ENCODE measurements around the gene GSG1L2. TPM values are rescaled to one million over a fixed set of nuclear protein-coding genes. Genes with fewer than 3 reads are reported as not detected.
A peak's percentile ranks its signal among the peaks of the same experiment; 100 is the strongest.

GSG1L2 gene
- not detected in 2 replicates for total RNA-seq

DNA sequence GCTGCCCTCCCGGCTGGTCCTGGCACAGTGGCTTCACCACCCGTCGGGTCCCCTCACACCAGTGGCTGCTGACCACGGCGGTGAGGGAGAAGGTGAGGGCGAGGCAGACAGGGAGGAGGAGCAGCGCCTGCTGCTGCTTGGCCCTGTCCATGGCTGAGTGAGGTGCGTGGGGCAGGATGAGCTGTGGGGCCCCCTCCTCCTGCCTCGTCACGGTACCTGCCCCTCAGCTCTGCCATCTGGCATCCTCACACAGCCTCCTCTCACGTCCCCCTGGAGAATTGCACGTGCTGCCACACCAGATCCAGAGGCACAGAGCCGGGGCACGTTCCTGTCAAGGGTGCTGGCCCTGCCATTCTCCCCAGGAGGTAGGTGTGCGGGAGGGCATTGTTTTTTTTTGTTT lies at the start of gene GSG1L2:
TSS of gene GSG1L2 (minus strand) at position 159 of the 400 bp plus-strand sequence. CDS start at position 151, 8 bp downstream.
- DNase-seq (ENCODE audit: low read depth in 2 of 2) = no peak

DNA sequence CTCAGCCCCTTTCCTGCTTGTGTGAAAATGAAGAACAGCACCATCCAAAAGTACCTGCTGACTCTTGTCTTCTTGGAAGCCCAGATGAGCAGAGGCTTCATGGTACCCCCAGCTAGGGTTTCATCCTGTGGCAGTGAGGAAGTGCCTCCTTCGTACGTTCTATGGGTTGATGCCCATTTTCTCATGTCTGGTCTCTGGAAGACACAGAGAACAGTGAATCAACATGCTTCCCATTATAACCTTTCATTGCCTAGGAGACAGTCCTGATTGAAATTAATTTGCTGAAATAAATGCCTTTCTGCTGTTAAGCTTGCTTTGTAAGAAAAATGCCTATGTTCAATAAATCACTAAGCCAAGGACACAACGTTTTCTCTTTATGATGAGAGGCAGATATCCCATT lies 46.7 kb upstream of the GSG1L2 start:
- DNase-seq (ENCODE audit: low read depth in 2 of 2) = no peak

DNA sequence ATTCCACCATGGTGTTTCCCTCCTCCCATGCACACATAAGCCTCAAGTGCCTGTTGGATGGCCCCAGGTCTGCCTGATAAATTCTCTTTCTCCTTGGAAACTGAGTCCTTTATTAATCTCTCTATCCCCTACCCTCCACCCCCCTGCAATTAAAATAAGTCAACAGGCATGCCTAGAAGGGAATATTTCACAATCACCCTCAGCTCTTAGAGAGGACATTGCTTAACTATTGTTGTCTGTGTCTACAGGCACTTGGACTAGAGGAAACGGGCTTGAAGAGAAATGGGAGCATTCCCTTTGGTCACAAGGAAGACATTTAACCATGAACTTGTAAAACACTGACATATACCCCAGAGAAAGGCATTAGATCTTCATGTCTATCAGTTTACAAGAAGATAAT lies 43.7 kb upstream of the GSG1L2 start:
- no peak for DNase-seq (ENCODE audit: low read depth in 2 of 2)

DNA sequence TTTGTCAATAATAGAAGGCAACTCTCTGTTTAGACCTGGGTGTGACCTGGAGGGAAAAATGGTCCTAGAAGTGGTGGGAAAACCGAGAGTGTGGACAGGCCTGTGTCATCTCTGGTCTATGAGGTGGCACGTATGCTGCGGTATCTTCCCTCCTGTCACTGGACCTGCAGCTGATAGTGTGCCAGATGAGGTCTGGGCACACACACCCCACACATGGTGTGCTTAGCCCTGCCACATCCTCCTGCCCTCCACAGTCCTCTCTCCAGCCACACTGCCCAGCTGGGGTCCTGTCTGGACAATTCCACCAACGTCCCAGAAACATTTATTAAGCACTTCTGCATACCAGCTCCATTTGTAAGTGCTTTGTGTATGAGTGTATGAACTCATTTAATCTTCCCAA lies 41.1 kb upstream of the GSG1L2 start:
- DNase-seq (ENCODE audit: low read depth in 2 of 2) = no peak

DNA sequence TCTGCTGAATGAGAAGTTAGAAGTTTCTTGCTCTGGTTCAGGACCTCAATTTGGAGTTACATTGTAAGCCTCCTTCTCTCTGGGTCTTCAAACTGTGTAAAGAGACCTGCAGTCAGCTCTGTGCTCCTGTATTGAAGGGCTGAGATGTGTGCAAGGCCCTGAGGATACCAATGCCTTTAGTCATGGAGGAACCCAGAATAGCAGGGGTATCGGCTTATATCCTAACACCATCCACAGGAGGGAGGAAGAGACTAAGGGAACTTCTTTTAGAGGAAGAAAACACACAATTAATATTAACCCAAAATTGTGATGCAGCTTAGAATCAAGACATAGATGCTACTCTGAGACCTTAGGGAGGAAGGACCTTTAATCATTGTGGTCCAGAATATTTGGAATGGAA lies 40.3 kb upstream of the GSG1L2 start:
- DNase-seq (ENCODE audit: low read depth in 2 of 2) = no peak

DNA sequence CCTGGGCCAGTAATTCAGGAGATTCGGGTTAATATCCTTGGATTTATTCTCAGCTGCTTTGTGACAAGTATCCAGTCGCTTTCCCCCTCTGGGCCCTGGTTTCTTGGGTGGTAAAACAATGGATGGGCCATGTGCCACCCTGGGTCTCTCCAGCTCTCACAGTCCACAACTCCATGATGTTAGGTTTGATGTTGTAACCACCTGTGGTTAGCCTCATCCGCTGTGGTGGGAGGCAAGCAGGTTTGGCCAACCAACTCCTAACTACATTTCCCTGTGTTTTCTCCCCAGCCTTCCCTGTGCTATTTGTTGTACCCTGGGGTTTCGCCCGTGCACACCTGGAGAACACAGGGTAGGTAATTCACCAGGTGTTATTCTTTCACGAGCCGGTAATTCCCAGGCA lies 39.0 kb upstream of the GSG1L2 start:
- no peak for DNase-seq (ENCODE audit: low read depth in 2 of 2)

DNA sequence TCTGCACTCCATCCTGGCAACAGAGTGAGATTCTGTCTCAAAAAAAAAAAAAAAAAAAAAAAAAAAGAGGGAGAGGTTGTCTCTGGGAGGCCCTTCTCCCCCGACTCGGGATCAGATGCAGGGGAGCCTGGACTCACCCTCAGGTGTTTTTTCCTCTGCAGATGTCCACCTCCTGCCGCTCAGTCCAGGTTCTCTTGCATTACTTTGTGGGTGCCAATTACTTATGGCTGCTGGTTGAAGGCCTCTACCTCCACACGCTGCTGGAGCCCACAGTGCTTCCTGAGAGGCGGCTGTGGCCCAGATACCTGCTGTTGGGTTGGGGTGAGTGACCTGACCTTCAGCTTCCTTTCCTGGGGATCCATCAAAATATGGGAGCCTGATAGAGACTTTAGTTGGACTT lies 37.9 kb upstream of the GSG1L2 start:
- DNase-seq (ENCODE audit: low read depth in 2 of 2) = no peak

DNA sequence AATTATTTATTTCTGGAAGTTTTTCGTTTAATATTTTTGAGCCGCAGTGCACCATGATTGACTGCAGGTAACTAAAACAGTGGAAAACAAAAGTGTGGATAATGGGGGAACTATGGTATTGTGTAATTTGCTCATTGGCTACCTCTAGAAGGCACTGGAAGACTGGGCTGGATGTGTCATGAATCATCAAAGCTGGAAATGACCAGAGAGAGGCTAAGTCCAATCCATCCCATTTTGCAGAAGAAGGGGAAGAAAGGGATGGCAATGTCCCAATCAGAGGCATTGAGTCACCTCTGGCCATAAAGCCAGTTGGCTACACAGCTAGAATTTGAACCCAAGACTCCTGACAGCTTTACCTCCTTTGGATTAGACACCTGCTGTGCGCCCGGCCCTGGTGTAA lies 33.2 kb upstream of the GSG1L2 start:
- DNase-seq (ENCODE audit: low read depth in 2 of 2) = no peak

DNA sequence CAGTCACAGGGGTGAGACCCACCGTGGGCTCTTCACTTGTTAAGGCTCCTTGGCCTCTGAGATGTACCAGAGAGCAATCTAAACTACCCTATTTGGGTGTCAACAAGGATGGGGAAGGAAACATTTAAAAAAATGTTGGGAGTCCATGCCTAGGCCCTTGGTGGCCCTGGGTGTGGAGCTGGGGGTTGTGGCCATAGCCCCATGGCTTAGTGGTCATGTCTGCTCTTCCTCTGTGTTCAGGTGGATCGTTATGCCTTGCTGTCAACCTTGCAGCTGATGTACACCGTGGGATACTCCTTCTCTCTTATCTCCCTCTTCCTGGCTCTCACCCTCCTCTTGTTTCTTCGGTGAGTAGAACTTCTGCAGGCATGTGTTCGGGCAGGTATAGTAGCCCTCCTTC lies 32.4 kb upstream of the GSG1L2 start:
- DNase-seq (ENCODE audit: low read depth in 2 of 2) = no peak

DNA sequence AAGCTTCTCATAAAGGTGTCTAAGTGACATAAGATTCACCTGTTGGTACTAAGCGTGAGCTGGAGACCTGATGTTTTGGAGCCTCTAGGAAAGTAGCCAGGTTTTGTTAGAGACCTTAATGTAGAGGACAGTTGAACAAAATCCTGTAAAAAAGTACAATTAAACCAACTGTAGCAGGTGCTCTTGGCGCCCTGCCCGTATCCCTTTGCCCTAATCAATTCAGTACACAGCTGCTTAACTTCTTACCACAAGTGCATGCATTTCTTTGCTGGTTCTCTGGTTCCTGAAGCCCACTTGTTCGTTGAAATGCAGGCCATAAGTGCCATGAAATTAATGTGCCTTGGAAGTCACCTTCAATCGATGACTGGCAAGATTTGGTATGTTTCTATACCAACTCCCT lies 28.3 kb upstream of the GSG1L2 start:
- DNase-seq (ENCODE audit: low read depth in 2 of 2) = no peak

DNA sequence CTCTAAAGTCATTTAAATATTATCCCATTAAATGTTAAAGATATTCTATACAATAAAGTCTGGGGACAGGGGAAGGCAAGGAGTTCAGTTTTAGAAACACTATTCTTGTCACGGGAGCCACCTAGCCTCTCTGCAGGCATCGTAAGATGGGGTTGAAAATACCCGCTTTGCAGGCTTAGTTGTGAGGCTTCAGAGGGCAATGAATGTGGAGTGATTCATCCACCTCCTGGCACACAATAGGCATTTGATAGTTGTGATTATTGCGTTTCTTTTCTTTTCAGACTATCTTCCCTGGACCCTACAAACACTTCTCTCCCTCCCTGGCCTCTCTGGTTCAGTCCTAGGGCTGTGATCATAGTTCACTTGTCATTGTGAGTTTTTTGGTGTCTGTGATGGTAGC lies 23.4 kb upstream of the GSG1L2 start:
- DNase-seq (ENCODE audit: low read depth in 2 of 2) = no peak

DNA sequence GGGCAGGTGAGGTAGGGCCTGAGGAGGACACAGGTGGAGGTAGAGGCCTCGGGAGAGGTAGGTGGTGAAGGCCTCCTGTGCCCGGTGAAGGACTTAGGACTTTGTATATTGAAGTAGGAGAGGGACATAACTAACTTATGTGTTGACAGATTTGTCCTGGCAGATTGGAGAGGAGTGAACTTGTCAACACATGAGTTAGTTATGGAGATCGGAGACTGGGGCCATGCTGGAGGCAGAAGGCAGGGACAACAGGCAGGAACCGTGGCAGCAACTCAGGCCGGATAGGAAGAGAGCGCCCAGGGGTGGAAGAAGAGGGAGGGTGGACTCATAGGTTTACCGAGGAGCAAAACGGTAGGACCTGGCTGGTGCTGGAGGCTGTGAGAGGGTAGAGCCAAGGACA lies 22.3 kb upstream of the GSG1L2 start:
- no peak for DNase-seq (ENCODE audit: low read depth in 2 of 2)

DNA sequence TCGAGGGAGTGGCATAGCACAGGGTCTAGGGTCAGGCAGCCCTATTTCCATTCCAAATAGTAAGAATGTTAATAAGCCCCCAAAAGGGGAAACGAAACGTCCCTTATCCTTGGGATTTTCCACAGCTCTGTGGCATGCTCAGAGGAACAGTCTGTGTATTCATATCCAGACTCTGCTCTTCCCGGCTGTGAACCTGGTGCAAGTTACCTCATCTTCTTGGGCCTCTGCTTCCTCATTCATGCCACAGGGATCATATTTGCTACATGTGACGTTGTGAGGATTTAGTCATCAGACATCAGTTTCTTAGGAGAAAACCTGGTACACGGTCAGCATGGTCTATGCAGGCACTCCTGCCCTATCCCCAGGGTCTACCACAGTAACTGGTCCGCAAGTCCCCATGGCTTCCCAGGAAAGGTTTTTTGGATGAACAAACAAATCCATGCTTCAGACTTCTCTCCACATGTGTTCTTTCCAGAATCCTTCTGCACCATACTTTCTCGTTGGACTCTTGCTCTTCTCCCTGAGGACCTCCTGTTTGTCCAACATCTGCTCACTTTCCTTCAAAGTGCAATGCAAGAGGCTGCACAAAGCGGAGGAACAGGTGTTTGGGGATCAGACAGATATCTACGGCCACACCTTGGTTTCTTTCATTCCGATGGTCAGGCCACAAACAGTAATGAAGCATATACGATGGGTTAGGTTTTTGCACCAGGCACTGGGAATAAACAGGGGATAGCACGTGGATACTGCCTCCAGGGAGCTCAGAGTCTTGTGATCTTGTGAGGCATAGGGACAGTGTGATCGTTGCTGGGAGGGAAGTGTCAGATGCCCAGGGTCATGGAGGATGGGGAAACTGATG lies 21.5 kb upstream of the GSG1L2 start:
- no peak for DNase-seq (ENCODE audit: low read depth in 2 of 2)

DNA sequence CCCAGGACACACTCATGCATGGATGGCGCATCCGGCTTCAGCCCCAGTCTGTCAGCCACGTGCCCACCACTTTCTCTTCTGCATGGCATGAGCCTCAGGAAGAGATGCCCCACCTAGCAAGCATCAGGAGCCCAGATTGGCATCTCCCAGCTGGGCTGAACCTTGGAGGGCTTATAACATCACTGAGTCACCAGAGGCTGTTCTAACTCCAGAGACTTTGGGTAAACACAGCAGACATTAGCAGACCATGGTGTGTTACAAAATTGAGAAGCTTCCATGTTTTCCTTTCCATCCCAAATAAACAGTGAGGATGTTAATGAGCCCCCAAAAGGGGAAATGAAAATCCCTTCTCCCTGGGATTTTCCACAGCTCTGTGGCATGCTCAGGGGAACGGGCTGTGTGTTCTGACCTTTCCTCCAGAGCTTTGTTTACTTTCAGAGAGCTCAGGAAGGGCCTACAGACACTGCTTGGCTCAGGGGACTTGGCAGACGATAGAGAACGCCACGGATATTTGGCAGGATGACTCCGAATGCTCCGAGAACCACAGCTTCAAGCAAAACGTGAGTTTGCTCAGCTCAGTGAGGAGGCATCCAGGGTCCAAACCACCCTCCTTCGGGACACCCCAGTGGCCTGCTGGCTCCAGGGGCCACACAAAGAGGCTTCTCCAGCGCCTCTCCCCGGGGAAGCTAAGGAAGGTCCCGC lies 20.3 kb upstream of the GSG1L2 start:
- peak in 1 of 2 donors; percentile 26 for DNase-seq (ENCODE audit: low read depth in 2 of 2)

DNA sequence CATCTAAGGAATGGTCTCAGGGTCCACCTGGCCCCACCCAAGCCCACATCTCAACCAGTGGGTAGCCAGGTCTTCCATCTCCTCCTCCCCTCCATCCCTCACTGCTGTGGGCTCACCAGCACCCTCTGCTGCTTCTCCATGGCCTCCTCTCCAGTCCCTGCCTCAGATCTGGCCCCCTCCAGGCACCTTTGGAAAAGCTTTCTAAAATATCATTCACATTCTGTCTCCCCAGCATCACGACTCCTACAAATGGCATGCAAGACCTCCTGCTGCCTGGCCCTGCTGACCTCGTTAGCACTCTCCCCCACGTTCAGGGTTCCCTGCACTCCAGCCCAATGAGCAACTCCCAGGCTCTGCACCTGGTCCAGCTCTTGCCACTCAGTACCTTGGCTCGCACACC lies 17.6 kb upstream of the GSG1L2 start:
- no peak for DNase-seq (ENCODE audit: low read depth in 2 of 2)

DNA sequence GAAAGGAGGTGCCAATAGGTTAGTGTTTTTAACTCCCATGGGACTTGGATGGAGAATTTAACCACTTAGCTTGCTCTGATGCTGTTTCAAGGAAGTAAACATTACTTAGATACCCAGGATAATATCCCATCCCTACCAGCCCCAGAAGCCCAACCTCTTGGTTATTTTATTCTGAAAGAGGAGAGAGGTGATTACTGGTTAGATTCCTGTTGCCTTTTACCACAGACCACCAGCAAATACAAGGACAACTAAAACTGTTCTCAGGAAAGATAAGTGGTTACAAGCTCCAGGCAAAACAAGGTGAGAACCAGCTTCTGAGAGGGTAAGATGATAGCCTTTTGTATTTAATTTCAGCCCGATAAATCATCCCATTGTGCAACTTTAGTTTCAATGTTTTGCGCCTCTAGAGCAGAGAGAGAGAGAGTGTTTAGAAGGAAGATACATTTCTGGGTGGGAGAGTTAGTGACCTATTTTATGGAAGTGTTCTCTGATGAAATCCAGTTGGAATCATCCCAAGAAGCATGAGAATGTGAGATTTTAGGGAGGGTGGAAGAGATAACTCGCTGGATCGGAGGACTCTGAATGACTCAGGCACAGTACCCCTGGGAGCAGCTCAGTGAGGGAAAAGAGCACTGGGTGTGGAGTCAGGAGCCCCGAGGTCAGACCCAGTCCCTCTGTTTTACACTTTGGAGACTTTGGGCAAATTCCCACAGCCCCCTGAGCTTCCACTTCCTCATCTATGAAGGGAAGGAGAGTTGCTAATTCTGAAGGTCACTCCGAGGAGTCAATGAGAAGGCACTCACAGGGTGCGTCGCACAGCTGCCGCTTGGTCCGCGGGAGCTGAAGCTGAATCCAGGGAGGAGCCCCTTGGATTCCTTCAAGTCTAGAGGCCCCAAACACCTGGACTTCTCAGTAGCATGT lies 15.9 kb upstream of the GSG1L2 start:
- DNase-seq (ENCODE audit: low read depth in 2 of 2) = no peak

DNA sequence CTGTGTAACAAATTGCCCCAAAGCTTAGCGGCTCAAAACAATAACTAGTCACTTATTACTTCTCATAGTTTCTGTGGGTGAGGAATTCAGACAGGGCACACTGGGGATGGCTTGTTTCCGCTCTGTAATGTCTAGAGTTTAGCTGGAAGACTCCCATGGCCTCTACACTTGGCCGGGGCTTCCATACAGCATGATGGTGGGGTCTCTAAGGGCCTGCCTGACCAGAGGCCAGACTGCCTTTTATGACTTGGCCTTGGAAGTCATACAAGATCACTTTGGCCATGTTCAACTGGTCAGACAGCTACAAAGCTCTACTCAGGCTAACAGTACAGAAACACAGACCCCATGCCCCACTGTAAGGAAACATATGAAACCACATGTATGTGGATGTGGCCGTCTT lies 12.0 kb upstream of the GSG1L2 start:
- no peak for DNase-seq (ENCODE audit: low read depth in 2 of 2)

DNA sequence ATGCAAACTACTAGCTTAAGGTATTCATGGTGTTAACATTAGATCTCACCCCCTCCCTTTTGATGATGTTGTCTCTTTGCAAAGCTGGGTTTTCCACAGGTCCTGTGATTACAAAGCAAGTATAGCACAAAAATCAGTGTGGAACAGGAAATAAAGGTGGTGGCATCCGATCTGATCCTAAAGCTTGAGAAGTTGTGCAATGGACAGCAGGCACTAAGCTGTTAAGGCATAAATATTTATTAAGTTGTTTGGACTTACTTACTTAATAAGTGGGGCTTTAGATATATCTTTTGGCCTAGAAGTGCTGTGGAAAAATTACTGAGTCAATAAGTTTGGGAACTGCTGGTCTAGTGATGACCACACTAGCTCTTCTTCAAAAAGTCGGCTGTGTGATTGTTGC lies 8.8 kb upstream of the GSG1L2 start:
- no peak for DNase-seq (ENCODE audit: low read depth in 2 of 2)

DNA sequence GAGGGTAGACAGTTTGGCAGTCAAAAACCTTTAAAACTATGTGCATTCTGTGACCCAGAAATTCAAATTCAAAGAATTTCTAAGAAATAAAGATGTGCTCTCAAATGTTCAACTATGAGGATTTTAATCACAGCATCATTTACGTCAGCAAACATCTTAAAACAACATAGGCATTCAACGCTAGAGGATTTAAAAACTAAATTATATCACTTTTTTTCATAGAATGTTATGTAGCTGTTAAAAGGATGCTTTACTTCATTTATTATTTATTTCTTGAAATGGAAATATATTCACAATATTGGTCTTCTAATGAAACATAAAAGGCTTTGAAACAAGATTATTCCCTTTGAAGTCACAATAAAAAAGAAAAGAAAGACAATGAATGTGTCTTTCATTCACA lies 7.5 kb upstream of the GSG1L2 start:
- DNase-seq (ENCODE audit: low read depth in 2 of 2) = no peak

DNA sequence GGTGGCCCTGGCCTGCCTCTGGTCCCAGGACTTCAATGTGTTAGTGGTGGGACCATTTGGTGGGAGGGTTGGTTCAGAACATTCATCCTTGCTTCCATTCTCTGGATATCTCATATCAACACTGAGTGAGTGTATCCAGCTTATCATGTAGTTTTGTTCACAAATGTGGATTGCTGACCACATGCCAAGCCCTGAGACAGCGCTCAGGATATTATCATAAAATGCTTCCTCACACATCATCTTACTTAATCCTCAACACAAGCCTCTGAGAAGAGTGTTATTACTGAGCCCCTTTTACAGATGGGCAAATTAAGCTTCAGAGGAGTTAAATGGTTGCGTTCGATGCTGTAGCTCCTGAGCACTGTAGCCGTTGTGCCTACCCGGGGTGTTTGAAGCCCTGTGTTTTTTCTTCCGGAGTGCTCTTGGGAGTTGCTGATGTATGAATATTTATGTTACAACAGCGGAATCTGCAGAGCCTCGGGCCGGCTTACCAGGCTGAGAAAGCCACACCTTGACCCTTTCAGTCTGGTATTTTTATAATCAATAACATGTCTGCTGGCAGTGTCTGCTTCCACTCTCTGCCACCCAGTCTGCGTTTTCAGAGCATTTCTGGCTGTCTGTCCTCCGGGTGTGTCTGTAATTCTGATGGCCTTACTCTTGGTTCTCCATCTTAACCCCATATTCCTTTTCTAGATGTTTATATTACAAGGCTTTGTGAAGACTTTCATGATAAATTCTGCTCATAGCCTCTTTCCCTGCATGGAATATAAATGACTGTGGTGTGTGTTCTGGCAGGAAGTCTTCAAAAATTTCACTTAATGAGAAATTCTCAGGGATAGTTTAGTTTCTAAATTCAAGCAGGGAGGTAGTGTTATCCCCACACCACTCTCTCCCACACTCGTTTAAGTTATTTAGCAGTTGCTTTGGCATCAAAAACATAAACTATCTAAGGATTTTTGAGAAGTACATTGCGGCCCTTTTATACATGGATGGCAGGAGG lies 6.7 kb upstream of the GSG1L2 start:
- DNase-seq (ENCODE audit: low read depth in 2 of 2) = no peak

DNA sequence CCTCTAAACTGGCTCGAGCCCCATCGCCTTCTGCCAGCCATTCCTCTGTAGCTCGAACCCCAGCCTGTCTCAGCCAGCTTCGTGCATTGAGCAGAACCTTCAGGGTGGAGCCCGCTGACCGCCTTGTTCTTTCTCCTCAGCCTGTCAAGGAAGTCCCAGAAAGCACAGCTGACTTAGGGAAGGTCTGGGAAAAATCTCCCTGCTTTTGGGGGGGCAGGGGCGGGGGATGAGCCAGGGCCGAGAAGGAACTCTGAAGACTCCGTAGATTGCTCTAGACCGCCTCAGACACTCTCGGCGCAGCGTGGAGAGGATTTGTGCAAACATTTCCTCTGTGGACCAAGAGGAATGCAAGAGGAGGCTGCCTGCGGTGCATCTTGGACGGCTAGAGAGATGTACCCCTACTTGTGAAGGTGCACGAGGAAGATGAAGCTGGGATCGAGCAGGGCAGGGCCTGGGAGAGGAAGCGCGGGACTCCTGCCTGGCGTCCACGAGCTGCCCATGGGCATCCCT lies 3.8 kb upstream of the GSG1L2 start, which contains the start of gene GLP2R:
TSS of gene GLP2R (plus strand) at position 284 of the 510 bp plus-strand sequence. CDS start at position 424, 140 bp downstream.
- DNase-seq (ENCODE audit: low read depth in 2 of 2) = no peak
